Neuronal stem cell (in vitro differentiated cells): ENCODE results near the gene GARIN3.

ENCODE experiments used
- DNase-seq: peaks from one replicate; pipeline ENCODE4 v3.0.0-alpha.2; 2013; ENCODE audit warnings: low spot score
- H2AFZ ChIP-seq: one replicate; pipeline ENCODE4 v1.6.1; 2013; ENCODE audit warnings: mild to moderate bottlenecking, low read length, inconsistent platforms
- H2AK5ac ChIP-seq: 2 replicates; pipeline ENCODE4 v1.6.1; 2013; ENCODE audit warnings: low read depth, mild to moderate bottlenecking, inconsistent platforms, low read length, moderate library complexity, mixed read lengths
- H2BK120ac ChIP-seq: 2 replicates; pipeline ENCODE4 v1.6.1; 2013; ENCODE audit warnings: low read depth, mild to moderate bottlenecking, inconsistent platforms, low read length, moderate library complexity, mixed read lengths
- H2BK12ac ChIP-seq: one replicate; pipeline ENCODE4 v1.6.1; 2013; ENCODE audit warnings: low read length, inconsistent platforms
- H2BK15ac ChIP-seq: 2 replicates; pipeline ENCODE4 v1.6.1; 2013; ENCODE audit warnings: mild to moderate bottlenecking, low read length, inconsistent platforms, mixed read lengths
- H2BK5ac ChIP-seq: one replicate; pipeline ENCODE4 v1.6.1; 2013; ENCODE audit warnings: inconsistent platforms, mild to moderate bottlenecking, low read length, moderate library complexity
- H3K14ac ChIP-seq: one replicate; pipeline ENCODE4 v1.6.1; 2013; ENCODE audit warnings: low read length, inconsistent platforms
- H3K18ac ChIP-seq: 2 replicates; pipeline ENCODE4 v1.6.1; 2013; ENCODE audit warnings: low read length, inconsistent platforms
- H3K23ac ChIP-seq: 2 replicates; pipeline ENCODE4 v1.6.1; 2013; ENCODE audit warnings: low read depth, mild to moderate bottlenecking, mixed read lengths, low read length, inconsistent platforms; ENCODE audit not compliant: poor library complexity
- H3K27ac ChIP-seq: replicated peaks from 3 replicates; pipeline ENCODE4 v1.5.1; 2013; ENCODE audit warnings: low read length, inconsistent platforms
- H3K27me3 ChIP-seq, 3 experiments: 2 replicates each; pipeline ENCODE4 v1.6.1; 2013; ENCODE audit warnings: low read length in 3 of 3, mild to moderate bottlenecking in 2 of 3, inconsistent platforms in 1 of 3, low read depth in 1 of 3, mixed read lengths in 1 of 3, moderate library complexity in 1 of 3; ENCODE audit not compliant: control insufficient read depth in 3 of 3, insufficient read depth in 3 of 3
- H3K36me3 ChIP-seq, 2 donors: replicated peaks in 1 of 2; 2 replicates each; pipeline ENCODE4 v1.6.1; 2013; ENCODE audit warnings: low read length in 2 of 2; ENCODE audit not compliant: control insufficient read depth in 2 of 2, insufficient read depth in 2 of 2
- H3K4ac ChIP-seq: 2 replicates; pipeline ENCODE4 v1.6.1; 2013; ENCODE audit warnings: inconsistent platforms, mild to moderate bottlenecking, low read length, moderate library complexity
- H3K4me1 ChIP-seq, 2 donors: 1 replicate in 1 of 2; 2 replicates in 1 of 2; pipeline ENCODE4 v1.6.1; 2013; ENCODE audit warnings: low read length in 2 of 2, low read depth in 1 of 2; ENCODE audit not compliant: control insufficient read depth in 2 of 2, insufficient read depth in 1 of 2
- H3K4me2 ChIP-seq: one replicate; pipeline ENCODE4 v1.6.1; 2013; ENCODE audit warnings: mild to moderate bottlenecking, low read length, inconsistent platforms; ENCODE audit not compliant: insufficient read depth, poor library complexity, severe bottlenecking
- H3K4me3 ChIP-seq, 2 donors: 2 replicates each; pipeline ENCODE4 v1.5.1; 2013; ENCODE audit warnings: low read length in 2 of 2, mild to moderate bottlenecking in 2 of 2, inconsistent platforms in 1 of 2, moderate library complexity in 1 of 2
- H3K79me1 ChIP-seq: one replicate; pipeline ENCODE4 v1.6.1; 2013; ENCODE audit warnings: low read depth, mild to moderate bottlenecking, inconsistent platforms, low read length, moderate library complexity
- H3K9ac ChIP-seq: one replicate; pipeline ENCODE4 v1.6.1; 2013; ENCODE audit warnings: mild to moderate bottlenecking, low read depth, low read length, inconsistent platforms; ENCODE audit not compliant: poor library complexity
- H3K9me3 ChIP-seq, 2 donors: replicated peaks in 1 of 2; 2 replicates each; pipeline versions ENCODE3 to v1.6.1; 2013; ENCODE audit warnings: low read length in 2 of 2, mild to moderate bottlenecking in 2 of 2, inconsistent platforms in 1 of 2, low read depth in 1 of 2, mixed read lengths in 1 of 2, moderate library complexity in 1 of 2; ENCODE audit not compliant: control insufficient read depth in 2 of 2, insufficient read depth in 1 of 2
- H4K8ac ChIP-seq: one replicate; pipeline ENCODE4 v1.6.1; 2013; ENCODE audit warnings: low read depth, mild to moderate bottlenecking, inconsistent platforms, low read length, moderate library complexity
- H4K91ac ChIP-seq: one replicate; pipeline ENCODE4 v1.6.1; 2013; ENCODE audit warnings: low read length, low read depth, mild to moderate bottlenecking, inconsistent platforms; ENCODE audit not compliant: poor library complexity
- WGBS, 2 donors: extraction: QIAGEN DNeasy Blood & Tissue Kit; methylation state at CpG; one replicate each; pipeline ENCODE4 v1.1.7; 2013; ENCODE audit warnings: missing lambda C conversion rate in 2 of 2, mixed read lengths in 1 of 2; ENCODE audit not compliant: insufficient read length in 2 of 2, insufficient replicate concordance in 1 of 2; ENCODE audit errors: extremely low coverage in 2 of 2; 5-methylcytosine and 5-hydroxymethylcytosine counted together

The GARIN3 gene

GRCh38 chr5:157184117-157184670 lies 18.1 kb upstream of the GARIN3 start:
- Histone ChIP-seq H3K4me1 (no peaks in the 10 kb centered on the region), H3K36me3 (no peaks in the 10 kb centered on the region), H2AK5ac (no peak overlapping the region), H4K91ac (no peak overlapping the region), H2BK15ac (no peak overlapping the region), H4K8ac (no peak overlapping the region), H2AFZ (no peak overlapping the region), H2BK12ac (no peak overlapping the region), H3K18ac (no peak overlapping the region), H3K4ac (no peak overlapping the region), H3K14ac (no peak overlapping the region), H2BK5ac (no peak overlapping the region), H3K23ac (no peak overlapping the region), H3K4me3 (no peak overlapping the region), H3K4me2 (no peak overlapping the region), H3K27ac (no peak overlapping the region), H3K9me3 (no peaks in the 10 kb centered on the region), H3K79me1 (no peaks in the 10 kb centered on the region), H3K27me3 (peaks cover 0 to 11% (median 1%) of the 10 kb centered on the region in 3 experiments), H3K9ac (no peak overlapping the region), H2BK120ac (no peak overlapping the region)
- DNase-seq: no peak
- WGBS, 2 donors: no CpG with 5 or more reads among the region's 8 CpGs

GRCh38 chr5:157182143-157182757 lies 16.2 kb upstream of the GARIN3 start:
- no peak overlapping the region for H3K4me2 ChIP-seq
- H3K4me1 ChIP-seq: no peaks in the 10 kb centered on the region
- no peaks in the 10 kb centered on the region for H3K36me3 ChIP-seq
- H3K9me3 ChIP-seq: no peaks in the 10 kb centered on the region
- no peak for DNase-seq
- no peak overlapping the region for H2BK12ac ChIP-seq
- no peak overlapping the region for H2AFZ ChIP-seq
- H2BK5ac ChIP-seq: no peak overlapping the region
- no peak overlapping the region for H3K9ac ChIP-seq
- WGBS, 2 donors: no CpG with 5 or more reads among the region's 3 CpGs
- no peak overlapping the region for H4K91ac ChIP-seq
- H2BK15ac ChIP-seq: no peak overlapping the region
- no peak overlapping the region for H4K8ac ChIP-seq
- no peaks in the 10 kb centered on the region for H3K79me1 ChIP-seq
- no peak overlapping the region for H2BK120ac ChIP-seq
- H3K18ac ChIP-seq: no peak overlapping the region
- no peak overlapping the region for H2AK5ac ChIP-seq
- no peak overlapping the region for H3K4me3 ChIP-seq
- H3K4ac ChIP-seq: no peak overlapping the region
- no peak overlapping the region for H3K14ac ChIP-seq
- H3K23ac ChIP-seq: no peak overlapping the region
- no peak overlapping the region for H3K27ac ChIP-seq
- peaks cover 0 to 12% (median 1%) of the 10 kb centered on the region in 3 experiments for H3K27me3 ChIP-seq

GRCh38 chr5:157180374-157181264 lies 14.6 kb upstream of the GARIN3 start, which contains the start of gene ITK:
Gene ITK (plus strand): TSS chr5:157180840. CDS start chr5:157180978, 138 bp downstream.
- no peak within 1 kb of the TSS for H3K14ac ChIP-seq
- H2BK15ac ChIP-seq: no peak within 1 kb of the TSS
- no peak within 1 kb of the TSS for H3K23ac ChIP-seq
- H2AFZ ChIP-seq: no peak within 1 kb of the TSS
- H3K27me3 ChIP-seq: peaks cover 0 to 16% (median 1%) of the 10 kb centered on the region in 3 experiments
- H3K4me1 ChIP-seq: no peaks in the 10 kb centered on the region
- H4K8ac ChIP-seq: no peak within 1 kb of the TSS
- H2BK12ac ChIP-seq: no peak within 1 kb of the TSS
- H4K91ac ChIP-seq: no peak within 1 kb of the TSS
- H2BK5ac ChIP-seq: no peak within 1 kb of the TSS
- H3K79me1 ChIP-seq: no peaks in the 10 kb centered on the region
- no peak within 1 kb of the TSS for H3K4ac ChIP-seq
- no peak within 1 kb of the TSS for H2BK120ac ChIP-seq
- H3K18ac ChIP-seq: no peak within 1 kb of the TSS
- no peaks in the 10 kb centered on the region for H3K36me3 ChIP-seq
- no peak for DNase-seq
- H3K4me3 ChIP-seq: no peak within 1 kb of the TSS
- H2AK5ac ChIP-seq: no peak within 1 kb of the TSS
- no peak within 1 kb of the TSS for H3K27ac ChIP-seq
- H3K9ac ChIP-seq: no peak within 1 kb of the TSS
- H3K4me2 ChIP-seq: no peak within 1 kb of the TSS
- H3K9me3 ChIP-seq: no peaks in the 10 kb centered on the region
- WGBS, 2 donors: no CpG with 5 or more reads among the region's 8 CpGs

GRCh38 chr5:157178966-157179365 lies 12.9 kb upstream of the GARIN3 start:
- H2AFZ ChIP-seq: no peak overlapping the region
- H3K4ac ChIP-seq: no peak overlapping the region
- no peak overlapping the region for H2AK5ac ChIP-seq
- H3K14ac ChIP-seq: no peak overlapping the region
- no peak overlapping the region for H4K91ac ChIP-seq
- H3K9ac ChIP-seq: no peak overlapping the region
- no peak overlapping the region for H4K8ac ChIP-seq
- H3K4me1 ChIP-seq: no peaks in the 10 kb centered on the region
- no peak for DNase-seq
- H3K27me3 ChIP-seq: peaks cover 0 to 16% (median 1%) of the 10 kb centered on the region in 3 experiments
- no peak overlapping the region for H3K23ac ChIP-seq
- no peak overlapping the region for H2BK12ac ChIP-seq
- WGBS, 2 donors: no CpG with 5 or more reads among the region's 3 CpGs
- no peak overlapping the region for H2BK15ac ChIP-seq
- H3K9me3 ChIP-seq: no peaks in the 10 kb centered on the region
- no peaks in the 10 kb centered on the region for H3K79me1 ChIP-seq
- no peak overlapping the region for H2BK5ac ChIP-seq
- no peak overlapping the region for H3K4me3 ChIP-seq
- no peaks in the 10 kb centered on the region for H3K36me3 ChIP-seq
- H3K18ac ChIP-seq: no peak overlapping the region
- H3K4me2 ChIP-seq: no peak overlapping the region
- no peak overlapping the region for H2BK120ac ChIP-seq
- H3K27ac ChIP-seq: no peak overlapping the region
